Measurements from ENCODE around the gene APBB1.

APBB1 gene

GRCh38 chr11:6419009-6419631 lies at the start of gene APBB1:
Gene APBB1, minus strand, starts transcription at chr11:6419094. Its CDS starts 7,747 bp downstream, at chr11:6411347.
- DNase-seq = peak; percentile 71

GRCh38 chr11:6459099-6459450 lies 40.2 kb upstream of the APBB1 start:
- no peak for DNase-seq

GRCh38 chr11:6458352-6459098 lies 39.6 kb upstream of the APBB1 start:
- no peak for DNase-seq

- no peak for DNase-seq
Observed at GRCh38 chr11:6457581-6458320, 38.9 kb upstream of the APBB1 start.

- DNase-seq = no peak
Observed at GRCh38 chr11:6456361-6457073, 37.6 kb upstream of the APBB1 start.

GRCh38 chr11:6455070-6455469 lies 36.2 kb upstream of the APBB1 start:
- DNase-seq = no peak

- DNase-seq = no peak
Observed at GRCh38 chr11:6453152-6453551, 34.3 kb upstream of the APBB1 start.

GRCh38 chr11:6452219-6452618 lies 33.3 kb upstream of the APBB1 start:
- no peak for DNase-seq

GRCh38 chr11:6448574-6448973 lies 29.7 kb upstream of the APBB1 start:
- DNase-seq = no peak

- DNase-seq = peak; percentile 47
Observed at GRCh38 chr11:6443269-6444003, 24.5 kb upstream of the APBB1 start.

GRCh38 chr11:6442441-6442840 lies 23.5 kb upstream of the APBB1 start:
- DNase-seq = no peak

GRCh38 chr11:6440906-6441358 lies 22.0 kb upstream of the APBB1 start, which contains the start of gene HPX:
Gene HPX, minus strand, starts transcription at chr11:6440987. Its CDS starts 24 bp downstream, at chr11:6440963.
- no peak for DNase-seq

- DNase-seq = peak; percentile 28
Observed at GRCh38 chr11:6438979-6439571, 20.2 kb upstream of the APBB1 start.

GRCh38 chr11:6437993-6438392 lies 19.1 kb upstream of the APBB1 start:
- DNase-seq = no peak

GRCh38 chr11:6437423-6437822 lies 18.5 kb upstream of the APBB1 start:
- no peak for DNase-seq

- DNase-seq = no peak
Observed at GRCh38 chr11:6433998-6434660, 15.2 kb upstream of the APBB1 start.

GRCh38 chr11:6431861-6432260 lies 13.0 kb upstream of the APBB1 start:
- DNase-seq = no peak

- DNase-seq = no peak
Observed at GRCh38 chr11:6427516-6427915, 8.6 kb upstream of the APBB1 start.

GRCh38 chr11:6420677-6421076 lies 1.8 kb upstream of the APBB1 start:
- no peak for DNase-seq

- DNase-seq = no peak
Observed at GRCh38 chr11:6418557-6419008, 311 bp downstream of the APBB1 start.

- no peak for DNase-seq
Observed at GRCh38 chr11:6417907-6418556, 862 bp downstream of the APBB1 start.
